HEK293 (cell line): ENCODE data around the gene ADPGK.
"Not testable (repeated sequence)": the region's sequence is repeated elsewhere in the genome, so short reads cannot be mapped to it uniquely, and the experiment has no call there.

Experiments
- CTCF ChIA-PET: fragments of 350-600 bp; formaldehyde crosslinking; extraction: SDS; loops from one replicate; lab custom pipeline; 2021; ENCODE audit warnings: antibody characterized with exemption; lab: Yijun Ruan, JAX
- POLR2A ChIA-PET: fragments of 300-600 bp; formaldehyde crosslinking; extraction: SDS; loops from one replicate; lab custom pipeline; 2020; ENCODE audit warnings: antibody characterized with exemption, inconsistent platforms; lab: Yijun Ruan, JAX
- H3K27ac ChIP-seq: fragments of 200-500 bp; sonication (Bioruptor generic); 2 replicates; pipeline ENCODE4 v1.5.1; 2014; ENCODE audit warnings: low read depth, low read length, control low read depth, inconsistent platforms; ENCODE audit errors: extremely low read depth
- H3K36me3 ChIP-seq, 2 experiments: fragments of 200-500 bp in 1 of 2; sonication (Bioruptor generic) in 1 of 2; 1 replicate in 1 of 2; 2 replicates in 1 of 2; pipeline ENCODE4 v1.5.1; 2014 to 2017; ENCODE audit warnings: inconsistent platforms in 2 of 2, low read length in 2 of 2; ENCODE audit not compliant: control insufficient read depth in 2 of 2, insufficient read depth in 1 of 2
- H3K4me1 ChIP-seq: fragments of 200-500 bp; sonication (Bioruptor generic); 2 replicates; pipeline ENCODE4 v1.5.1; 2014; ENCODE audit warnings: mild to moderate bottlenecking, low read length, inconsistent platforms; ENCODE audit not compliant: control insufficient read depth, insufficient read depth
- H3K4me3 ChIP-seq: 2 replicates; pipeline ENCODE4 v1.5.1; 2011; ENCODE audit warnings: low read depth, mild to moderate bottlenecking, control low read depth, low read length, moderate library complexity
- H3K9me3 ChIP-seq: fragments of 200-500 bp; sonication (Bioruptor generic); 2 replicates; pipeline ENCODE4 v1.5.1; 2014; ENCODE audit warnings: low read depth, low read length, inconsistent platforms; ENCODE audit not compliant: control insufficient read depth, insufficient read depth
- PRDM1 ChIP-seq: fragments of 450-650 bp; formaldehyde crosslinking; IDR thresholded peaks from 2 replicates; pipeline ENCODE4; 2016; ENCODE audit warnings: missing biosample characterization, missing genetic modification characterization
- RBAK ChIP-seq: fragments of 450-650 bp; formaldehyde crosslinking; IDR thresholded peaks from 2 replicates; pipeline ENCODE4 v1.5.1; 2016; ENCODE audit warnings: missing biosample characterization, missing genetic modification characterization
- REPIN1 ChIP-seq: fragments of 450-650 bp; formaldehyde crosslinking; IDR thresholded peaks from 2 replicates; pipeline ENCODE4 v1.5.1; 2017; ENCODE audit warnings: missing biosample characterization, missing genetic modification characterization, low read depth
- SP7 ChIP-seq: fragments of 450-650 bp; formaldehyde crosslinking; IDR thresholded peaks from 2 replicates; pipeline ENCODE4 v1.5.1; 2016; ENCODE audit warnings: missing biosample characterization, missing genetic modification characterization
- TCF7L2 ChIP-seq: IDR thresholded peaks from 2 replicates; pipeline ENCODE4 v1.6.1; 2011; ENCODE audit warnings: low read depth, mild to moderate bottlenecking, inconsistent platforms, low read length, moderate library complexity, borderline replicate concordance
- ZBTB48 ChIP-seq: fragments of 450-650 bp; formaldehyde crosslinking; IDR thresholded peaks from 2 replicates; pipeline ENCODE4 v1.5.1; 2016; ENCODE audit warnings: missing biosample characterization, missing genetic modification characterization
- ZFP69B ChIP-seq: fragments of 450-650 bp; formaldehyde crosslinking; IDR thresholded peaks from 2 replicates; pipeline ENCODE4 v1.5.1; 2016; ENCODE audit warnings: missing biosample characterization, missing genetic modification characterization
- ZNF10 ChIP-seq: fragments of 450-650 bp; formaldehyde crosslinking; IDR thresholded peaks from 2 replicates; pipeline ENCODE4 v1.5.1; 2017; ENCODE audit warnings: missing biosample characterization, missing genetic modification characterization
- ZNF146 ChIP-seq: fragments of 450-650 bp; formaldehyde crosslinking; IDR thresholded peaks from 2 replicates; pipeline ENCODE4 v1.5.1; 2016; ENCODE audit warnings: missing biosample characterization, missing genetic modification characterization
- ZNF148 ChIP-seq: fragments of 450-650 bp; formaldehyde crosslinking; IDR thresholded peaks from 2 replicates; pipeline ENCODE4 v1.5.0; 2017; ENCODE audit warnings: missing biosample characterization, missing genetic modification characterization, borderline replicate concordance
- ZNF16 ChIP-seq: fragments of 450-650 bp; formaldehyde crosslinking; IDR thresholded peaks from 2 replicates; pipeline ENCODE4 v1.5.1; 2016; ENCODE audit warnings: low read depth, missing biosample characterization, missing genetic modification characterization
- ZNF221 ChIP-seq: fragments of 450-650 bp; formaldehyde crosslinking; IDR thresholded peaks from 2 replicates; pipeline ENCODE4 v1.5.1; 2017; ENCODE audit warnings: missing biosample characterization, missing genetic modification characterization, borderline replicate concordance
- ZNF266 ChIP-seq: fragments of 450-650 bp; formaldehyde crosslinking; IDR thresholded peaks from 2 replicates; pipeline ENCODE4 v1.5.1; 2016; ENCODE audit warnings: missing biosample characterization, missing genetic modification characterization, low read depth
- ZNF426 ChIP-seq: fragments of 450-650 bp; formaldehyde crosslinking; IDR thresholded peaks from 2 replicates; pipeline ENCODE4 v1.5.1; 2017; ENCODE audit warnings: missing biosample characterization, missing genetic modification characterization, mild to moderate bottlenecking, inconsistent platforms, moderate library complexity
- ZNF558 ChIP-seq: fragments of 450-650 bp; formaldehyde crosslinking; IDR thresholded peaks from 2 replicates; pipeline ENCODE4 v1.5.1; 2016; ENCODE audit warnings: missing biosample characterization, missing genetic modification characterization
- ZNF571 ChIP-seq: fragments of 450-650 bp; formaldehyde crosslinking; IDR thresholded peaks from 2 replicates; pipeline ENCODE4 v1.5.0; 2017; ENCODE audit warnings: missing biosample characterization, missing genetic modification characterization
- ZNF629 ChIP-seq: fragments of 450-650 bp; formaldehyde crosslinking; IDR thresholded peaks from 2 replicates; pipeline ENCODE4 v1.5.1; 2017; ENCODE audit warnings: missing biosample characterization, missing genetic modification characterization
- ZNF658 ChIP-seq: fragments of 450-650 bp; formaldehyde crosslinking; IDR thresholded peaks from 2 replicates; pipeline ENCODE4; 2016; ENCODE audit warnings: missing biosample characterization, missing genetic modification characterization
- ZNF785 ChIP-seq: fragments of 450-650 bp; formaldehyde crosslinking; IDR thresholded peaks from 2 replicates; pipeline ENCODE4 v1.5.1; 2016; ENCODE audit warnings: missing biosample characterization, missing genetic modification characterization
- ZNF843 ChIP-seq: fragments of 450-650 bp; formaldehyde crosslinking; IDR thresholded peaks from 2 replicates; pipeline ENCODE4 v1.5.1; 2016; ENCODE audit warnings: missing biosample characterization, missing genetic modification characterization
- TF ChIP-seq, protein P1 (sequence below): fragments of 450-650 bp; formaldehyde crosslinking; IDR thresholded peaks from 2 replicates; pipeline ENCODE4 v1.5.1; 2016; ENCODE audit warnings: missing biosample characterization, missing genetic modification characterization

Gene ADPGK

DNA sequence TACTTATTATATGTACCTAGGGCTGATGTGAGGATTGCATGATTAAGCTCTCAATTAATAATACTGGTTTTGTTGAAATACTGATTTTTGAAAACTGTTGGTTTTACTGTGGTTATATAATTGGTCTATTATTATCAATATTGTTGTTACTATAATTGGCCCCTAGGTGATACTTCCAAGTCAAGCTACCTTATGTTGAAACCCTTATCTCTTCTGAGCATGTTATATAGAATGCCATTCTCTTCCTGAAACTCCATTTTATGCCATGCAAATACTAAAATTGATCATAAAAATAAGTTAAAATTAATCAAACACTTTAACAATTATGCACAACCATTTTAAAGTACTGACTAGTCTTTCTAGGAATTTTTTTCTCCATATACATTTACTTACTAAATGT lies 51.5 kb downstream of the ADPGK start:
- ChIA-PET POLR2A (no interaction called here), CTCF (interaction anchor here (1.3 to 8.1 kb wide), 2 partner anchors 10 to 13 kb away, joined by 7 to 73 read pairs; no protein-coding TSS in a partner anchor)
- no peaks in the 10 kb centered on the region for H3K9me3 ChIP-seq
- H3K27ac ChIP-seq, result no peak overlapping the region
- H3K4me3 ChIP-seq, result no peak overlapping the region
- H3K4me1 ChIP-seq, result no peaks in the 10 kb centered on the region
- TF ChIP-seq RBAK (no peak), SP7 (tag by site-specific recombination) (no peak), ZNF221 (tag by site-specific recombination) (no peak), ZNF148 (tag by site-specific recombination) (no peak)
- peaks cover 22 to 57% of the 10 kb centered on the region in 2 experiments for H3K36me3 ChIP-seq

- CTCF ChIA-PET, result interaction anchor here (0.8 kb wide), 1 partner anchor 8 kb away, joined by 5 read pairs; no protein-coding TSS in a partner anchor
- Histone ChIP-seq H3K27ac (no peak overlapping the region), H3K4me3 (no peak overlapping the region), H3K4me1 (no peaks in the 10 kb centered on the region), H3K36me3 (peaks cover 18 to 38% of the 10 kb centered on the region in 2 experiments), H3K9me3 (no peaks in the 10 kb centered on the region)
- POLR2A ChIA-PET, result interaction anchor here (0.6 kb wide), 1 partner anchor 50 kb away, joined by 3 read pairs; no protein-coding TSS in a partner anchor
- TF ChIP-seq ZFP69B (tag by site-specific recombination) (no peak), ZNF16 (tag by site-specific recombination) (no peak), ZNF558 (no peak), ZNF571 (no peak), ZNF146 (tag by site-specific recombination) (no peak)
Observed at GRCh38 chr15:72728821-72729220, 54.7 kb downstream of the ADPGK start.

- H3K9me3 ChIP-seq, H3K27ac ChIP-seq, H3K4me1 ChIP-seq, H3K4me3 ChIP-seq, POLR2A ChIA-PET: not testable (repeated sequence)
- CTCF ChIA-PET, result interaction anchor here (0.7 to 0.8 kb wide), 2 partner anchors 9 to 1061 kb away, joined by 4 to 5 read pairs; no protein-coding TSS in a partner anchor
- H3K36me3 ChIP-seq, result peaks cover 16 to 34% of the 10 kb centered on the region in 2 experiments
Observed at GRCh38 chr15:72728249-72728648, 55.3 kb downstream of the ADPGK start.

DNA sequence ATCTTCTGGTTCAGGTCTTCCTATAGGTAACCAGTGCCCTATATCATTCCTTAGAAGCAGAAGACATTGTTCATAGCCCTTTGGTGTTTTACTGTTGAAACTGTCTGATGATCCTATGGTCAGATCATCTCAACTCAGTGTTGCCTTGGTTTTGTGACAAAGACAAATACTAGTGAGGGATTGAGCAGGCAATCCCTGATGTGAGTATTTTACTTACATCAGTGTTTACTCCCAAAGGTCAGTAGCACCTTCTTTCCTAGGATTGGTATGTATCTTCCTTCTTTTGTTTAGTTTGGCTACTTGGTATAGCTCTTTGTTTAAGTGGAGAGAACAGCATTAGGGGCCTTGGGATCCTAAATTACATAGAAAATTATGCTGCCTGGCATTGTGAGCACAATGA lies 56.4 kb downstream of the ADPGK start:
- Histone ChIP-seq H3K36me3 (peaks cover 10 to 23% of the 10 kb centered on the region in 2 experiments), H3K27ac (no peak overlapping the region), H3K4me1 (no peaks in the 10 kb centered on the region), H3K9me3 (no peaks in the 10 kb centered on the region), H3K4me3 (no peak overlapping the region)
- POLR2A ChIA-PET, result no interaction called here
- CTCF ChIA-PET, result interaction anchor here (0.9 to 1.4 kb wide), 3 partner anchors 8 to 59 kb away, joined by 3 read pairs; no protein-coding TSS in a partner anchor
- TF ChIP-seq ZNF785 (no peak), ZNF266 (no peak), ZFP69B (tag by site-specific recombination) (no peak), TCF7L2 (no peak), ZNF10 (tag by site-specific recombination) (no peak), ZNF843 (no peak), ZNF426 (no peak), ZNF658 (tag by site-specific recombination) (no peak), REPIN1 (no peak), ZBTB48 (no peak), ZNF221 (tag by site-specific recombination) (no peak), PRDM1 (tag by site-specific recombination) (no peak), ZNF629 (tag by site-specific recombination) (no peak)
- TF ChIP-seq, protein P1, sequence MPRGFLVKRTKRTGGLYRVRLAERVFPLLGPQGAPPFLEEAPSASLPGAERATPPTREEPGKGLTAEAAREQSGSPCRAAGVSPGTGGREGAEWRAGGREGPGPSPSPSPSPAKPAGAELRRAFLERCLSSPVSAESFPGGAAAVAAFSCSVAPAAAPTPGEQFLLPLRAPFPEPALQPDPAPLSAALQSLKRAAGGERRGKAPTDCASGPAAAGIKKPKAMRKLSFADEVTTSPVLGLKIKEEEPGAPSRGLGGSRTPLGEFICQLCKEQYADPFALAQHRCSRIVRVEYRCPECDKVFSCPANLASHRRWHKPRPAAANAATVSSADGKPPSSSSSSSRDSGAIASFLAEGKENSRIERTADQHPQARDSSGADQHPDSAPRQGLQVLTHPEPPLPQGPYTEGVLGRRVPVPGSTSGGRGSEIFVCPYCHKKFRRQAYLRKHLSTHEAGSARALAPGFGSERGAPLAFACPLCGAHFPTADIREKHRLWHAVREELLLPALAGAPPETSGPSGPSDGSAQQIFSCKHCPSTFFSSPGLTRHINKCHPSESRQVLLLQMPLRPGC (tag by site-specific recombination), result no peak
